Liver (tissue), 9 donors: Measurements from ENCODE around the gene MYO3B. TPM values are rescaled to one million over a fixed set of nuclear protein-coding genes. Genes with fewer than 3 reads are reported as not detected.

Source experiments
- DNase-seq: peaks from one replicate; pipeline ENCODE4 v3.0.0-alpha.2; 2017; ENCODE audit warnings: low spot score
- H3K27ac ChIP-seq, 2 donors: one replicate each; pipeline ENCODE4 v1.7.0; 2013; ENCODE audit warnings: inconsistent platforms in 2 of 2, low read length in 2 of 2, control low read depth in 1 of 2, low read depth in 1 of 2, mild to moderate bottlenecking in 1 of 2
- H3K27me3 ChIP-seq, 4 donors: one replicate each; pipeline versions ENCODE4 v1.6.1 to v1.7.0; 2013; ENCODE audit warnings: low read length in 3 of 4, inconsistent platforms in 1 of 4, mild to moderate bottlenecking in 1 of 4, moderate library complexity in 1 of 4; ENCODE audit not compliant: control insufficient read depth in 4 of 4, insufficient read depth in 4 of 4
- H3K36me3 ChIP-seq, 4 donors: one replicate each; pipeline versions ENCODE4 v1.6.1 to v1.7.0; 2013; ENCODE audit warnings: low read length in 3 of 4, mild to moderate bottlenecking in 3 of 4, low read depth in 1 of 4, moderate library complexity in 1 of 4; ENCODE audit not compliant: control insufficient read depth in 4 of 4, insufficient read depth in 3 of 4
- H3K4me1 ChIP-seq, 4 donors: one replicate each; pipeline versions ENCODE4 v1.6.1 to v1.7.0; 2013; ENCODE audit warnings: low read length in 3 of 4, mild to moderate bottlenecking in 3 of 4, moderate library complexity in 1 of 4; ENCODE audit not compliant: control insufficient read depth in 4 of 4, insufficient read depth in 4 of 4
- H3K4me3 ChIP-seq, 3 donors: one replicate each; pipeline versions ENCODE4 v1.6.1 to v1.7.0; 2013; ENCODE audit warnings: low read length in 3 of 3, control low read depth in 1 of 3, low read depth in 1 of 3, mild to moderate bottlenecking in 1 of 3
- H3K9ac ChIP-seq, 2 donors: one replicate each; pipeline ENCODE4 v1.7.0; 2013; ENCODE audit warnings: low read length in 2 of 2, mild to moderate bottlenecking in 2 of 2, moderate library complexity in 2 of 2, control low read depth in 1 of 2, low read depth in 1 of 2
- H3K9me3 ChIP-seq, 4 donors: one replicate each; pipeline versions ENCODE4 v1.6.1 to v1.7.0; 2013; ENCODE audit warnings: low read length in 3 of 4; ENCODE audit not compliant: control insufficient read depth in 4 of 4
- ATF3 ChIP-seq: IDR thresholded peaks from 2 replicates; pipeline ENCODE4 v1.6.1; 2016; ENCODE audit warnings: antibody characterized with exemption
- CTCF ChIP-seq: fragments of 150-350 bp; IDR thresholded peaks from 2 replicates; pipeline ENCODE4 v1.5.1; 2017; ENCODE audit warnings: improper control_type of control experiment, low read depth, low read length; ENCODE audit not compliant: missing input control
- EGR1 ChIP-seq, 2 donors: IDR thresholded peaks; 2 replicates each; pipeline ENCODE4 v1.6.1; 2016 to 2018; ENCODE audit warnings: antibody characterized with exemption in 2 of 2, low read depth in 2 of 2
- FOXA1 ChIP-seq: IDR thresholded peaks from 2 replicates; pipeline ENCODE4 v1.6.1; 2016; ENCODE audit warnings: antibody characterized with exemption
- FOXA2 ChIP-seq: IDR thresholded peaks from 2 replicates; pipeline ENCODE4 v1.6.1; 2016; ENCODE audit warnings: antibody characterized with exemption
- HNF4A ChIP-seq, 2 donors: conservative IDR thresholded peaks; 2 replicates each; pipeline ENCODE4 v1.6.1; 2016; ENCODE audit warnings: antibody characterized with exemption in 2 of 2, mild to moderate bottlenecking in 2 of 2
- HNF4G ChIP-seq: IDR thresholded peaks from 2 replicates; pipeline ENCODE4 v1.6.1; 2016; ENCODE audit warnings: antibody characterized with exemption
- JUND ChIP-seq, 2 donors: IDR thresholded peaks; 2 replicates each; pipeline ENCODE4 v1.6.1; 2016; ENCODE audit warnings: antibody characterized with exemption in 2 of 2
- MAX ChIP-seq: IDR thresholded peaks from 2 replicates; pipeline ENCODE4 v1.6.1; 2016; ENCODE audit warnings: antibody characterized with exemption
- NR2F2 ChIP-seq: IDR thresholded peaks from 2 replicates; pipeline ENCODE4 v1.6.1; 2016; ENCODE audit warnings: antibody characterized with exemption
- RAD21 ChIP-seq, 2 donors: IDR thresholded peaks; 2 replicates each; pipeline ENCODE4 v1.6.1; 2016; ENCODE audit warnings: antibody characterized with exemption in 2 of 2, mild to moderate bottlenecking in 2 of 2
- REST ChIP-seq: IDR thresholded peaks from 2 replicates; pipeline ENCODE4 v1.6.1; 2016; ENCODE audit warnings: antibody characterized with exemption, mild to moderate bottlenecking
- RXRA ChIP-seq, 2 donors: IDR thresholded peaks; 2 replicates each; pipeline ENCODE4 v1.6.1; 2017 to 2018; ENCODE audit warnings: antibody characterized with exemption in 2 of 2, mild to moderate bottlenecking in 1 of 2
- SP1 ChIP-seq: IDR thresholded peaks from 2 replicates; pipeline ENCODE4 v1.6.1; 2018; ENCODE audit warnings: antibody characterized with exemption, mild to moderate bottlenecking
- TAF1 ChIP-seq: conservative IDR thresholded peaks from 2 replicates; pipeline ENCODE4 v1.6.1; 2016; ENCODE audit warnings: antibody characterized with exemption, mild to moderate bottlenecking
- YY1 ChIP-seq: IDR thresholded peaks from 2 replicates; pipeline ENCODE4 v1.6.1; 2016; ENCODE audit warnings: antibody characterized with exemption, mild to moderate bottlenecking
- ZBTB33 ChIP-seq: IDR thresholded peaks from 2 replicates; pipeline ENCODE4 v1.6.1; 2016; ENCODE audit warnings: antibody characterized with exemption
- WGBS: extraction: QIAGEN DNeasy Blood & Tissue Kit; methylation state at CpG from one replicate; pipeline ENCODE4 v1.1.7; 2013; 5-methylcytosine and 5-hydroxymethylcytosine counted together
- polyA plus RNA-seq, 2 donors: library from polyadenylated mRNA; stranded (reverse) in 1 of 2; unstranded in 1 of 2; fragments of 200-250 nt in 1 of 2; fragments of >200 nt in 1 of 2; fragmentation: Nextera tagmentation in 1 of 2; extraction: Ambion mirVana in 1 of 2; gene quantifications; one replicate each; pipeline versions ENCODE4 v1.2.1 to v1.2.3, GENCODE V29; 2013 to 2015
- total RNA-seq, 2 donors: library from RNA; depleted of rRNA; stranded (reverse); fragments of >200 nt; gene quantifications; one replicate each; pipeline ENCODE4 v1.2.3, GENCODE V29; 2014
- donor health status: healthy.
- donor health status: healthy.
- donor health status: healthy.
- donor health status: healthy.
- donor health status: healthy.

MYO3B gene
- total and polyA plus RNA-seq, 4 donors = under 0.01 to 0.05 TPM; not detected in 2

GRCh38 chr2:170270278-170270864 lies 92.4 kb downstream of the MYO3B start:
- no peaks in the 10 kb centered on the region for H3K36me3 ChIP-seq
- 63% methylated on average over 6 of the region's 6 CpGs for WGBS
- DNase-seq = no peak
- H3K27me3 ChIP-seq = peaks cover 0 to 9% (median 0%) of the 10 kb centered on the region in 4 donors
- no peaks in the 10 kb centered on the region for H3K9me3 ChIP-seq
- TF ChIP-seq FOXA2 = no peak
- TF ChIP-seq NR2F2 = no peak
- TF ChIP-seq TAF1 = no peak
- no peak for TF ChIP-seq HNF4A (conservative IDR thresholded peaks at IDR 0.05)
- no peak for TF ChIP-seq EGR1 (IDR thresholded peaks at IDR 0.05; ENCODE audit: low read depth in 2 of 2)
- TF ChIP-seq CTCF = no peak
- TF ChIP-seq ATF3 = no peak
- TF ChIP-seq MAX = no peak
- no peak for TF ChIP-seq ZBTB33
- no peak for TF ChIP-seq FOXA1
- TF ChIP-seq JUND (IDR thresholded peaks at IDR 0.05) = no peak
- TF ChIP-seq RAD21 (IDR thresholded peaks at IDR 0.05) = no peak
- no peak overlapping the region for H3K9ac ChIP-seq
- no peak overlapping the region for H3K27ac ChIP-seq
- H3K4me3 ChIP-seq = no peak overlapping the region
- no peaks in the 10 kb centered on the region for H3K4me1 ChIP-seq

- WGBS = 64% methylated on average over 1 of the region's 1 CpG
- no peaks in the 10 kb centered on the region for H3K36me3 ChIP-seq
- H3K27me3 ChIP-seq = peaks cover 0 to 9% (median 0%) of the 10 kb centered on the region in 4 donors
- H3K4me1 ChIP-seq = no peaks in the 10 kb centered on the region
- no peak overlapping the region for H3K27ac ChIP-seq
- no peak overlapping the region for H3K4me3 ChIP-seq
- H3K9ac ChIP-seq = no peak overlapping the region
- H3K9me3 ChIP-seq = no peaks in the 10 kb centered on the region
- no peak for DNase-seq
- no peak for TF ChIP-seq SP1
- TF ChIP-seq FOXA2 = no peak
- no peak for TF ChIP-seq CTCF
- TF ChIP-seq EGR1 (IDR thresholded peaks at IDR 0.05; ENCODE audit: low read depth in 2 of 2) = no peak
- no peak for TF ChIP-seq JUND (IDR thresholded peaks at IDR 0.05)
- no peak for TF ChIP-seq MAX
- TF ChIP-seq RAD21 (IDR thresholded peaks at IDR 0.05) = no peak
- no peak for TF ChIP-seq HNF4A (conservative IDR thresholded peaks at IDR 0.05)
- TF ChIP-seq FOXA1 = no peak
- TF ChIP-seq RXRA (IDR thresholded peaks at IDR 0.05) = no peak
- no peak for TF ChIP-seq HNF4G
- no peak for TF ChIP-seq TAF1
- TF ChIP-seq REST = no peak
- TF ChIP-seq YY1 = no peak
- TF ChIP-seq NR2F2 = no peak
Observed at GRCh38 chr2:170271340-170271739, 93.4 kb downstream of the MYO3B start.
